Skeletal muscle cell (primary cell): ENCODE measurements around the gene SLC12A2.

Source experiments
- DNase-seq: peaks from one replicate; pipeline ENCODE4 v3.0.0-alpha.2; 2010; ENCODE audit warnings: low read depth
- H3K4me3 ChIP-seq: 2 replicates; pipeline ENCODE4 v1.5.1; 2011; ENCODE audit warnings: low read depth, mild to moderate bottlenecking, control low read depth, low read length, moderate library complexity

Gene SLC12A2

GRCh38 chr5:128083033-128083810 is at the start of gene SLC12A2:
Gene SLC12A2 (plus strand): TSS chr5:128083766. CDS start chr5:128083955, 189 bp downstream.
- peak; percentile 90 for DNase-seq
- H3K4me3 ChIP-seq: peak within 1 kb of the TSS; percentile 80

GRCh38 chr5:128035689-128036088 is 47.9 kb upstream of the SLC12A2 start:
- no peak for DNase-seq

GRCh38 chr5:128036950-128037349 is 46.6 kb upstream of the SLC12A2 start:
- no peak for DNase-seq
- no peak overlapping the region for H3K4me3 ChIP-seq

More at GRCh38 chr5:128035689-128036088, 47.9 kb upstream of the SLC12A2 start:
- H3K4me3 ChIP-seq: no peak overlapping the region

- no peak for DNase-seq
- no peak overlapping the region for H3K4me3 ChIP-seq
Measured at GRCh38 chr5:128038643-128039042, 44.9 kb upstream of the SLC12A2 start.

DNA sequence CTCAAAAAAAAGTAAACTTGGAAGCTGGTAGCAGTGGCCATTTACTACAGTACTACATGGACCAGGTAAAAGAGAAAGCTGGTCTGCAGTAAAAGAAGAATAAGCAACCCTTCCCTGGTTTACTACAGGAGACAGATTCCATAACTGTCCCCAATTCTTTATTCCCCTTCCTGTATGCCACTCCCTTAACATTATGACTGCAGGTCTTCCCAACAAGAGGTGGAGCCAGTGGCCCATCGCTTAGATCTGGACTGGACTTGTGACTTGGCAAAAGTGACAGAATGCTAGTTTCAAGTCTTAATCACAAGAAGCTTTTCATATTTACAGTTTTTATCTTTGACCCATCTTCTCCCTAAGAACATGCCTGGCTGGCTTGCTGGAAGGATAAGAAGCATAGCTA is 42.6 kb upstream of the SLC12A2 start:
- no peak overlapping the region for H3K4me3 ChIP-seq
- DNase-seq: no peak

DNA sequence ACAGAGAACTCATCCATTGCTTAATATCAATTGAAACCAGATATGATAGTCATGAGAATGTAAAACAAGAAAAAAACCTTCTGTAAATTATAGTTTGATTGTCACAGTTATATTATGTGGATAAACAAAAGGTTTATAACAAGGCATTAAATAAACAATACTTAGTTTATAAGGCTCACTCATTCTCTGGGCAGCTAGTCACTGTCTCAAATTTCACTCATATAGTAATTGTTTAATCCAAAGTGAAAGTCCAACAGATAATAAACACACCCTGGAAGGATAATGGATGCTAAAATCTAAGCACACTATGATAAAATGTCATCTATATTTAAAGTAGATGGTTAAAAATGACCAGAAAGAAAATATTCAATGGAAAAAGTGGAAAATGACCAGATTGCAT is 30.8 kb upstream of the SLC12A2 start:
- no peak overlapping the region for H3K4me3 ChIP-seq
- no peak for DNase-seq

DNA sequence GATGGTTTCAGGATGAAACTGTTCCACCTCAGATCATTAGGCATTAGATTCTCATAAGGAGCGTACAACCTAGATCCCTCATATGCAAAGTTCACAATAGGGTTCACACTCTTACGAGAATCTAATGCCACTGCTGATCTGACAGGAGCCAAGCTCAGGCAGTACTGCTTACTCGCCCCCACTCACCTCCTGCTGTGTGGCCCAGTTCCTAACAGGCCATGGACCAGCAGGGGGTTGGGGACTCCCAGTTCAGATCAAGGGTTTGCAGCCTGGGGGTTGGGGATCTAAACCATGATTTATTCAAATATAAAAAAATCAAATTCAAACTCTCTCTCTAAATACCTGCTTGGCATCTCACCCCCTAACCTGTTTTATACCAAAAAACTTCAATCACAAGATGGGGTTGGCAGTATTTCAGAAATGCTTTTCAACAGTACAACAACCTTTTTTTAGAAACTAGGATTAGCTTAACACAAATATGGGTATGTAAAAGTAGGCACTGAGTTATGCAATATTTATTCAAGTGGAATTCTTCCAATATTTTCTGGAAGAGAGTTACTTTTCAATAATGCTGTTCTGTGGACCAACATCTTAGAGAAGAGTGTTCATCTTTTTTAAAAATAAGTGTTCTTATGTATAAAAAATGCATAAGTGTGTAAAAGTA is 30.1 kb upstream of the SLC12A2 start:
- DNase-seq: no peak
- H3K4me3 ChIP-seq: no peak overlapping the region

- H3K4me3 ChIP-seq: no peak overlapping the region
- DNase-seq: no peak
Measured at GRCh38 chr5:128060644-128061385, 22.8 kb upstream of the SLC12A2 start.

- DNase-seq: no peak
- H3K4me3 ChIP-seq: no peak overlapping the region
Measured at GRCh38 chr5:128062172-128062746, 21.3 kb upstream of the SLC12A2 start.

DNA sequence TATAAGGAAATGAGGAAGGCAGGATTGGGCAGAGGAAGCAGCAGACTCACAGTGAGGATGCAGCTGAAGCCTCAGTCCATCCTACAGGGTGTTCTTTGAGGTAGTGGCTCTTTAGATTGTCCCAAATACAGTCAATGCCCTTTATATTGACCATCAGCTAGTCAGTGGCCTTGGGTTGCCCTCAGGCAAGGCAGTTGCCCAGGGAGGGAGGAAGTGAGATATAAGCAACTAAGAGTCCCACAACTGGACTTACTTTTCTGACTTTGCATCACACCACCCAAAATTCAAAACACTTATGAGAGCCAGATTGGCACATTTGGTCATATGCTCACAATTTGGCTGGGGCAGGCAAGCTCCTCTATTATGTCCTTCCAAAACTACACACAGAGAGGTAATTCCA is 9.4 kb upstream of the SLC12A2 start:
- no peak for DNase-seq
- H3K4me3 ChIP-seq: no peak overlapping the region

DNA sequence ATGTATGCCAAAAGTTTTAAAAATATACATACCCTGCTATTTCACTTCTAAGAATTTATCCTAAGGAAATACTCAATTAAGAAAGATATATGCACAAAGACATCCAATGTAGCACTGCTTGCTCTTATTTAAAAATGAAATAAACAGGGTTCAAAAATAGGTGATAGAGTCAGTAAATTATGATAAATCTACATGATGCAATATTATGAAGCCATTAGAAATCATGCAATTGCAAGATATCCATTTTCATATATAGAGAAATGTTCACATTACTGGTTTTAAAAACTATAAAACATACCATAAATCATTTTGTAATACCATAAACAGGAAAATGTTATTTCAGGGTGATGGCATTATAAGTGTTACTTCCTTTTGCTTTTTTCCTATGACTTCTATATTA is 8.6 kb upstream of the SLC12A2 start:
- DNase-seq: no peak
- H3K4me3 ChIP-seq: no peak overlapping the region

DNA sequence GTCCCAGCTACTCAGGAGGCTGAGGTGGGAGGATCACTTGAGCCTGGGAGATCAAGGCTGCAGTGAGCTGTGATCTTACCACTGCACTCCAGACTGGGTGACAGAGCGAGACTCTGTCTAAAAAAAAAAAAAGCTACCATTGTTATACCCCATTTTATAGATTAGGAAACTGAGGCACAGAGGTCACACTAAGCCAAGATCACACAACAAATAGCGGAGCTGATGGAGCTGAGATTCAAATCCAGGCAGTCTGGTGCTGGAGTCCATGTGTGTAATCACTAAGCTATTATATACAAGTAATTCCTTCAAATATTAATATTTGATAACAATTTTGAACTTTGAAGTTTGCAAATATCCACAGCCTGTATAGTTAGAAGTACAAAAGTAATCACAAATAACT is 6.0 kb upstream of the SLC12A2 start:
- no peak for DNase-seq
- H3K4me3 ChIP-seq: no peak overlapping the region

GRCh38 chr5:128081111-128081851 is 2.3 kb upstream of the SLC12A2 start:
- H3K4me3 ChIP-seq: peak overlapping the region; percentile 80
- DNase-seq: no peak

DNA sequence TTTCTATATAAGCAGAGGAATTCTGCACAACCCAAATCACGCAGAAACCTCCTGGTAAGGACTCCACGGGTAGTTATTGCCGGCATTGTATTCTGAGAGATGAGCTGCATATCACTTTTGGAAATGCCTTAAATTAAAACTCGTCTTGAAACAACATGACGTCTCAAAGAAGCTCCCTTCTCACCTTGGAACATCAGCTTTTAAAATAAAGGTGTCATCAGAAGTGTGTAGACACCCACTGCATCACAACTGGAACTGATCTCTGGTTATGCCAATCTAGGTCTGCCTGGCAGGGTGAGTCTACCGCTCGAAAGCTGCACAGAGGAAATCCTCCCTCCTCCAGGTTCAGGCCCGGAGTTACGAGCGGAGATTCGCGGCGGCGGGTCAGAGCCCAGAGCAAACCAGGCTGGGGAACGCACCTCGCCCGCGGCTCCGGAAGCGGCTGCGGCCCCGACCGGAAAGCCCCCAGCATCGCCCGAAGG is 974 bp upstream of the SLC12A2 start:
- peak overlapping the region; percentile 80 for H3K4me3 ChIP-seq
- DNase-seq: no peak

- peak overlapping the region; percentile 80 for H3K4me3 ChIP-seq
- DNase-seq: no peak
Measured at GRCh38 chr5:128083811-128084227, 253 bp downstream of the SLC12A2 start.

DNA sequence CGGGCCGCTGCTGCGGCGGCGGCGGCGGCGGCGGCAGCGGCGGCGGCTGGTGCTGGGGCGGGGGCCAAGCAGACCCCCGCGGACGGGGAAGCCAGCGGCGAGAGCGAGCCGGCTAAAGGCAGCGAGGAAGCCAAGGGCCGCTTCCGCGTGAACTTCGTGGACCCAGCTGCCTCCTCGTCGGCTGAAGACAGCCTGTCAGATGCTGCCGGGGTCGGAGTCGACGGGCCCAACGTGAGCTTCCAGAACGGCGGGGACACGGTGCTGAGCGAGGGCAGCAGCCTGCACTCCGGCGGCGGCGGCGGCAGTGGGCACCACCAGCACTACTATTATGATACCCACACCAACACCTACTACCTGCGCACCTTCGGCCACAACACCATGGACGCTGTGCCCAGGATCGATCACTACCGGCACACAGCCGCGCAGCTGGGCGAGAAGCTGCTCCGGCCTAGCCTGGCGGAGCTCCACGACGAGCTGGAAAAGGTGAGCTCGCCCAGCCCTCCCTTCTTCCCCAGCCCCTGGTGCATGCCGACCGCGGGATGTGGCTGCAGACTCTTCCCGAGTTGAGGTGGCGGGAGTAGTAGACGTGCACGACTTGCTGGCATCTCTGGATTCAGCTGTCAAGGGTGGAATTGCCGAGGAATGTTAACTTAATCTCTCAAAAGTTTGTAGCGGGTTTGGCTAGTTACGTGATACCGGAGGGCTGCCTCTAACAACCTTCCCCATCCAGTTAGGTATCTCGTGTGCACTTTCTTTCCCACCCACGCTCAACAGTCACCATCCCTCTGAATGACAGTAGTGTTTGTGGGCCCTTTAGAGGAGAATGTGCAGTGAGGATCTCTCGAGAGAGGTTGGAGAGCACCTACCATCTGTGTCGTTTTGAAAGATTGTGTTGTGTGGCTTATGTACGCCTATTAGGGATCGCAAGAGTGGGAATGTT is 932 bp downstream of the SLC12A2 start:
- DNase-seq: no peak
- H3K4me3 ChIP-seq: peak overlapping the region; percentile 80

DNA sequence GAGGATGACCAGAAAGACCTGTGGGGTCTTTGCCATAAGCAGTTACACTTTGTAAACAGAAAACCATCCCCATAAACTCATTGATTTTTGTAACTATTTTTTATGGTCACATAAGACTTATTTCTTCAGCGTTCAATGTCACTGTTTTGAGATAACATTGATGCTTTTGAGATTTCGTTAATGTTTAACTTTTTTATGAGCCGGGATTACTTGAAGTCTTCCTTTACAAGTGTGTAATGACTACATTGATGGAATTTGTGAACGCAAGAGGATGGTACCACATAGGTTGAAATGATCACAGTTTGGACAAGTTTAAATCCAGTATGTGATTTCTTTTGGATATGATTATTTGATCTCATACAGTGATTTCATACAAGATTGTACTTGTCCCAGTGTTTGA is 1.8 kb downstream of the SLC12A2 start:
- H3K4me3 ChIP-seq: peak overlapping the region; percentile 80
- DNase-seq: no peak

GRCh38 chr5:128091579-128091978 is 8.0 kb downstream of the SLC12A2 start:
- H3K4me3 ChIP-seq: no peak overlapping the region
- DNase-seq: no peak
